OCI-LY3 (cell line): Measurements from ENCODE around the gene FAM162B.
"Not testable (repeated sequence)": the region's sequence is repeated elsewhere in the genome, so short reads cannot be mapped to it uniquely, and the experiment has no call there.

Experiments used
- H2AFZ ChIP-seq: fragments of 200-600, 300-600 bp; shearing (Covaris generic); 2 replicates; pipeline ENCODE4 v1.6.0; 2014; ENCODE audit warnings: antibody characterized with exemption, low read depth, low read length
- H3K27ac ChIP-seq: fragments of 200-600, 300-600 bp; sonication (generic); 2 replicates; pipeline ENCODE4 v1.5.1; 2014; ENCODE audit warnings: mild to moderate bottlenecking, low read length, moderate library complexity, mixed read lengths
- H3K27me3 ChIP-seq: fragments of 200-600, 300-600 bp; sonication (generic); 2 replicates; pipeline ENCODE4 v1.6.1; 2014; ENCODE audit warnings: low read depth, low read length, mixed read lengths
- H3K36me3 ChIP-seq: fragments of 200-600, 300-600 bp; sonication (generic); replicated peaks from 2 replicates; pipeline ENCODE3; 2014; ENCODE audit warnings: low read depth, low read length, mixed read lengths
- H3K4me1 ChIP-seq: fragments of 300-600, 200-600 bp; sonication (generic); 2 replicates; pipeline ENCODE4 v1.6.1; 2014; ENCODE audit warnings: low read length, mixed read lengths
- H3K4me2 ChIP-seq: fragments of 200-600, 300-600 bp; sonication (generic); 2 replicates; pipeline ENCODE4 v1.6.1; 2014; ENCODE audit warnings: low read length, mixed read lengths
- H3K4me3 ChIP-seq: fragments of 300-600, 200-600 bp; sonication (generic); 2 replicates; pipeline ENCODE4 v1.5.1; 2014; ENCODE audit warnings: antibody characterized with exemption, mild to moderate bottlenecking, low read length, moderate library complexity
- H3K79me2 ChIP-seq: fragments of 300-600, 200-600 bp; shearing (Covaris generic); 2 replicates; pipeline ENCODE4 v1.6.1; 2014; ENCODE audit warnings: mild to moderate bottlenecking, low read length, mixed read lengths
- H3K9ac ChIP-seq: fragments of 300-600, 200-600 bp; shearing (Covaris generic); 2 replicates; pipeline ENCODE4 v1.6.0; 2014; ENCODE audit warnings: mild to moderate bottlenecking, low read length, moderate library complexity
- H3K9me3 ChIP-seq: fragments of 200-600, 300-600 bp; shearing (Covaris generic); 2 replicates; pipeline ENCODE4 v1.6.1; 2014; ENCODE audit warnings: low read length, mixed read lengths; ENCODE audit not compliant: insufficient read depth
- H4K20me1 ChIP-seq: fragments of 200-600, 300-600 bp; sonication (generic); 2 replicates; pipeline ENCODE4 v1.6.1; 2016; ENCODE audit warnings: low read length, mixed read lengths; ENCODE audit not compliant: insufficient read depth
- EZH2phosphoT487 ChIP-seq: fragments of 200-600 bp; shearing (Covaris generic); IDR thresholded peaks from 2 replicates; pipeline ENCODE4 v1.6.1; 2018; ENCODE audit warnings: antibody characterized with exemption, mixed run types, low read depth
- TF ChIP-seq, protein P1 (sequence below): fragments of 200-600, 300-600 bp; sonication (generic); IDR thresholded peaks from 2 replicates; pipeline ENCODE4 v1.5.1; 2014; ENCODE audit warnings: antibody characterized with exemption, low read length, low read depth

FAM162B gene

DNA sequence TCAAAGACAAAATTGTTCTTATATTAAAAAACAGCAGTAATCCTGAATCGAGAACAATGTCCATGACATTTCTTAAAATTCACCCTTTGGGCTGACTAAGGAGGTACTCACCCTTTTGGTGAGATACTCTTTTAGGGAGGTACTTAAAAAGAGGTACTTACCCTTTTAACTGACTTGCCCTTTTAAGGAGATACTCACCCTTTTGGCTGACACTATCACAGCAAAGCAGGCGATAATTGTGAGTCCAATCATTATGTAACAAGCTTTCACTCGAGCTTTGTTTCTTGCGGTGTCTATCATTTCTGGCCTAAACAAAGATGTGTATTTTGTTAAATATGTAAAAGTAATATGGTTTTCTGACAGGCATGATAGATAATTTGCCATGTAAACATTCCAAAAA is 3.7 kb downstream of the FAM162B start:
- Histone ChIP-seq H3K9me3 (no peaks in the 10 kb centered on the region), H3K27ac (no peak overlapping the region), H3K36me3 (no peaks in the 10 kb centered on the region), H4K20me1 (no peaks in the 10 kb centered on the region), H3K79me2 (no peaks in the 10 kb centered on the region), H3K9ac (no peak overlapping the region), H2AFZ (peak overlapping the region; percentile 83; the same call in 1 of the 2 replicates), H3K4me3 (no peak overlapping the region), H3K27me3 (no peaks in the 10 kb centered on the region), H3K4me1 (no peaks in the 10 kb centered on the region), H3K4me2 (peak overlapping the region; percentile 27; the same call in 1 of the 2 replicates)
- TF ChIP-seq, protein P1, sequence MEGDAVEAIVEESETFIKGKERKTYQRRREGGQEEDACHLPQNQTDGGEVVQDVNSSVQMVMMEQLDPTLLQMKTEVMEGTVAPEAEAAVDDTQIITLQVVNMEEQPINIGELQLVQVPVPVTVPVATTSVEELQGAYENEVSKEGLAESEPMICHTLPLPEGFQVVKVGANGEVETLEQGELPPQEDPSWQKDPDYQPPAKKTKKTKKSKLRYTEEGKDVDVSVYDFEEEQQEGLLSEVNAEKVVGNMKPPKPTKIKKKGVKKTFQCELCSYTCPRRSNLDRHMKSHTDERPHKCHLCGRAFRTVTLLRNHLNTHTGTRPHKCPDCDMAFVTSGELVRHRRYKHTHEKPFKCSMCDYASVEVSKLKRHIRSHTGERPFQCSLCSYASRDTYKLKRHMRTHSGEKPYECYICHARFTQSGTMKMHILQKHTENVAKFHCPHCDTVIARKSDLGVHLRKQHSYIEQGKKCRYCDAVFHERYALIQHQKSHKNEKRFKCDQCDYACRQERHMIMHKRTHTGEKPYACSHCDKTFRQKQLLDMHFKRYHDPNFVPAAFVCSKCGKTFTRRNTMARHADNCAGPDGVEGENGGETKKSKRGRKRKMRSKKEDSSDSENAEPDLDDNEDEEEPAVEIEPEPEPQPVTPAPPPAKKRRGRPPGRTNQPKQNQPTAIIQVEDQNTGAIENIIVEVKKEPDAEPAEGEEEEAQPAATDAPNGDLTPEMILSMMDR = no peak
- TF ChIP-seq EZH2phosphoT487 = no peak

DNA sequence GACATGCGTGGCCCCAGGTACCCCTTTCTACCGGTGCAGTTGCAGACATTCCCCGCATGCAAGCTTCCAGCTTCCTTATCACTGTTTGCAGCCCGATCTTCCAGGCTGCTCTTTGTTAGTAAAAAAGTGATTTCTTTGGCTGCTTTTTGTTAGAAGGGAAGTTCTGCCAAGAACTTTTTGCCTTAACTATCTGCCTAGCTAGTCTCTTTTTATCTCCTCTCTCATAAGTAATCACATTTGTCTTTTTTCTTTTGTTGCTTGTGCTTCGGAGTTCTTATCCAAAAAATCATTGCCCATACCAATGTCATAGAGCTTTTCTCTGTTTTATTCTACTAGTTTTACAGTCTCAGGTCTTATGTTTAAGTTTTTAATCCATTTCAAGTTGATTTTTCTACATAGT is 20.3 kb downstream of the FAM162B start:
- H3K27ac ChIP-seq = no peak overlapping the region
- no peaks in the 10 kb centered on the region for H4K20me1 ChIP-seq
- H3K27me3 ChIP-seq = no peaks in the 10 kb centered on the region
- H3K4me1 ChIP-seq = no peaks in the 10 kb centered on the region
- no peak overlapping the region for H3K4me3 ChIP-seq
- no peak for TF ChIP-seq EZH2phosphoT487
- TF ChIP-seq, protein P1 = no peak
- H3K79me2 ChIP-seq = no peaks in the 10 kb centered on the region
- no peak overlapping the region for H2AFZ ChIP-seq
- no peak overlapping the region for H3K9ac ChIP-seq
- H3K36me3 ChIP-seq = no peaks in the 10 kb centered on the region
- H3K9me3 ChIP-seq = no peaks in the 10 kb centered on the region
- H3K4me2 ChIP-seq = no peak overlapping the region

DNA sequence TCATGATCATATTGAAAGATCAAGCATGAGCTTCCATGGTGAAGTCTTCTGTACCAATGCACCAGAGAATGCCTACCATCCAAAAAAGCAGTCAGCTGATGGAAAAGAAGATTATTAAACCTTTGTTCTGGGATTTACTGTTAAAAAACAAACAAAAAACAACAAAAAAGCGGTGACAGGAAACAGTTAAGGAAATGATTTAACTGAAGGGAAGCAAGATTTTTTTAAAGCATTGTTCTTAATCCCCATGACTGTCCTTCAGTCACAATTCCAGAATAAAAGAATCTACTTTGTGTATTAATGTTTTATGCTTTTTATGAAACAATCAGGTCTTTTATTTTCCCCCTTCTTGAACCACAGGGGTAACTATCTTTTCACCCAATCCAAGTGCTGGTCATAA is 23.9 kb downstream of the FAM162B start:
- Histone ChIP-seq H3K27me3 (no peaks in the 10 kb centered on the region), H4K20me1 (no peaks in the 10 kb centered on the region), H3K27ac (no peak overlapping the region), H3K4me3 (no peak overlapping the region), H3K79me2 (no peaks in the 10 kb centered on the region), H3K9ac (no peak overlapping the region), H3K9me3 (no peaks in the 10 kb centered on the region), H3K36me3 (no peaks in the 10 kb centered on the region), H2AFZ (no peak overlapping the region), H3K4me2 (no peak overlapping the region), H3K4me1 (no peaks in the 10 kb centered on the region)
- TF ChIP-seq, protein P1 = no peak
- no peak for TF ChIP-seq EZH2phosphoT487

DNA sequence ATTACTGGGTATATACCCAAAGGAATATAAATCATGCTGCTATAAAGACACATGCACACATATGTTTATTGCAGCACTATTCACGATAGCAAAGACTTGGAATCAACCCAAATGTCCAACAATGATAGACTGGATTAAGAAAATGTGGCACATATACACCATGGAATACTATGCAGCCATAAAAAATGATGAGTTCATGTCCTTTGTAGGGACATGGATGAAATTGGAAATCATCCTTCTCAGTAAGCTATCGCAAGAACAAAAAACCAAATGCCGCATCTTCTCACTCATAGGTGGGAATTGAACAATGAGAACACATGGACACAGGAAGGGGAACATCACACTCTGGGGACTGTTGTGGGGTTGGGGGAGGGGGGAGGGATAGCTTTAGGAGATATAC is 25.0 kb downstream of the FAM162B start:
- not testable (repeated sequence) for H3K4me2 ChIP-seq, H3K27me3 ChIP-seq, H3K36me3 ChIP-seq, H3K9me3 ChIP-seq, H3K79me2 ChIP-seq, H3K4me3 ChIP-seq, H3K4me1 ChIP-seq, H3K27ac ChIP-seq, H4K20me1 ChIP-seq, H2AFZ ChIP-seq, H3K9ac ChIP-seq

DNA sequence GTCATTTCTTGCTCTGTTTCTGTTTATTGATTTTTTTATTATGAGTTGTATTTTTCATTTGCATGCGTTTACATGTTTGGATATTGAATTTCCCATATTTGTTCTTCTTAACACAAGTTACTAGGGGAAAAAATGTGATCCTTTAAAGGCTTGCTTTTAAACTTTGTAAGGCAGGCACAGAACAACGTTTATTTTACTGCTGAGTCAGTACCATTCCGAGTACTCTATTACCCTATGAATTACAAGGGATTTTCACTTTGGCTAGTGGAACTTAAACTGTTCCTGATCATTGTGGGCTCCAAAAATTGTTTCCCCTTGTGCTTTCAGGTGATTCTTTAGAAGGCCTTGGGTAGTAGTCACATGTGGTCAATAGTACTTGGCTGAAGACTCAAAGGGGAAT is 28.5 kb downstream of the FAM162B start:
- Histone ChIP-seq H3K4me1 (no peaks in the 10 kb centered on the region), H3K27ac (no peak overlapping the region), H3K27me3 (no peaks in the 10 kb centered on the region), H4K20me1 (no peaks in the 10 kb centered on the region), H3K4me3 (no peak overlapping the region), H3K9ac (no peak overlapping the region), H3K4me2 (no peak overlapping the region), H3K79me2 (no peaks in the 10 kb centered on the region), H3K36me3 (peaks cover 5% of the 10 kb centered on the region), H2AFZ (no peak overlapping the region), H3K9me3 (no peaks in the 10 kb centered on the region)
- no peak for TF ChIP-seq EZH2phosphoT487
- TF ChIP-seq, protein P1 = no peak
